Measurements from ENCODE around the gene DIP2C.
"Not testable (repeated sequence)": the region's sequence is repeated elsewhere in the genome, so short reads cannot be mapped to it uniquely, and the experiment has no call there.

The DIP2C gene

GRCh38 chr10:338171-339037, 351.1 kb downstream of the DIP2C start:
- no peak for DNase-seq

- no peak for DNase-seq
Measured at GRCh38 chr10:336247-336646, 353.2 kb downstream of the DIP2C start.

GRCh38 chr10:335151-335800, 354.2 kb downstream of the DIP2C start:
- DNase-seq = no peak

DNA sequence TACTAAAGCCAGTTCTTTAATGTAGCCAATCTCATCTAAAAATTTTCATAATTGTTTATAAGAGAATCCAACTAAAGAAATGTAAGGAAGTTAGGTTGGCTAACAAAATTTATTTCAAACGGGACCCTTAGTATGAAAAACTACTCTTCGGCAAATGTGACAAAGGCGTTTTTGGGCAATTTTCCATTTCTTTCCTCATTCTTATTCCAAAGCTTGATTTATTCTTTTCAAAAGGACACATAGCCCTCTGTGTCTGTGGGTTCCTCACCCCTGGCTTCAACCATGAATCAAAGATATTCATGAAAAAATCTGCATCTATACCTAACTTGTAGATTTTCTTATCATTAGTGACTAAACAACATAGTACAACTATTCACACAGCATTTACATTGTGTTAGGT, 358.3 kb downstream of the DIP2C start:
- DNase-seq = no peak

GRCh38 chr10:329361-330099, 359.9 kb downstream of the DIP2C start:
- peak; percentile 36 to 47 for DNase-seq

- no peak for DNase-seq
Measured at GRCh38 chr10:327889-328852, 361.3 kb downstream of the DIP2C start.

GRCh38 chr10:326894-327635, 362.4 kb downstream of the DIP2C start:
- no peak for DNase-seq

DNA sequence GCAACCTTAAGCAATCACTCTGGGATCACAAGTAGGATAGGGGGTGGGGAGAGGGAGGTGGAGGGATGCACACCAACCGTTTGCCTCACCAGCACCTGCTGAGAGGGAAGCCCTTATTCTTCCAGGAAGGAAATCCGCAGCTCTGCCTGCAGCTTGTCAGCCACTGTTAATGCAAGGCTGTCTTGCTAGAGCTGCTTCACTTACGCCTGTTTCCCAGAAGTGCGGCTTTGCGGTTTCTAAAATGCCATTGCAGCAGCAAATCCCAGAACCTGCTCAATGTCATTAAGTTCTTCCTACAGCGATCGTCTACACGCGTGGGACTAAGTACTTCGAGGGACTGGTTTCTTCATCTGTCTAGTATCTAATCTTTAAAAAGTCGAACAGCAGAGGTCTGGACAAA, 363.1 kb downstream of the DIP2C start:
- no peak for DNase-seq

- DNase-seq = no peak
Measured at GRCh38 chr10:325282-325681, 364.2 kb downstream of the DIP2C start.

DNA sequence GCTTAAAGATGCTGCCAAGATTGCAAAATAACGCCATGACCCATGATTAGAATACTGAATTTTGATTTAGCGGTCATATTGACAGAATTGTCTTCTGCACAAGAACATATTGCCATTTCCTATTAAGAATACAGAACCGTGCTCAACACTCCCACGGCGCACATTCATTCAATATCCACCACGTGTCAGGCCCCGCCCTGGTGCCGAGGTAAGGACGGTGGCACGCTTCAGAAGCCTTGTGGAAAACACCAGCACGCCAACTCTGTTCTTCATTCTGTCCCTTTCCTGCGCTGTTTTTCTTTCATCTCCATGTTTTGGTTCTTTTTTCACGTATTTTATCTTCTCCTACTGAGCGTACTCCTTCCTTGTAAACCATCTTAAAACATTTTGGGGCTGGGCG, 364.9 kb downstream of the DIP2C start:
- DNase-seq = no peak

- peak; percentile 54 to 65 for DNase-seq
Measured at GRCh38 chr10:323651-324293, 365.7 kb downstream of the DIP2C start.

- not testable (repeated sequence) for DNase-seq
Measured at GRCh38 chr10:323046-323445, 366.4 kb downstream of the DIP2C start.

DNA sequence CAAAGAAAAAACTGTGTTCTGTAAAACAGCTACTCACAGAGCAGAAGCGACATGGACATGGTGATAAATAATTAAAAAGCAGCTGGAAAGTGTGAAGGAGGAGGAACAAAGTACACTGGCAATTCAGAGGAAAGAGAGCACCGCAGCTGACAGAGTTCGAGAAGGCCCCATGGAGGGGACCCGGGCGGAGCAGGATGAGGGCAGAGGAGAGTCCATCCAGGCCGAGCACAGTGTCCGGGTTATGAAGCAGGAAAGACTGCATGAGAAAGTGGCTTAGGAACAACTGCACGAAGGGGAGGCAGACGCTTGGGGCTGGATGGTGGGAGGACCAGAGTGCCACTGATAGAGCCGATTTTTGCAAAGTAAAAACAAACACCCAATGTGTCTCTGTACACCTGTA, 368.7 kb downstream of the DIP2C start:
- DNase-seq = no peak

DNA sequence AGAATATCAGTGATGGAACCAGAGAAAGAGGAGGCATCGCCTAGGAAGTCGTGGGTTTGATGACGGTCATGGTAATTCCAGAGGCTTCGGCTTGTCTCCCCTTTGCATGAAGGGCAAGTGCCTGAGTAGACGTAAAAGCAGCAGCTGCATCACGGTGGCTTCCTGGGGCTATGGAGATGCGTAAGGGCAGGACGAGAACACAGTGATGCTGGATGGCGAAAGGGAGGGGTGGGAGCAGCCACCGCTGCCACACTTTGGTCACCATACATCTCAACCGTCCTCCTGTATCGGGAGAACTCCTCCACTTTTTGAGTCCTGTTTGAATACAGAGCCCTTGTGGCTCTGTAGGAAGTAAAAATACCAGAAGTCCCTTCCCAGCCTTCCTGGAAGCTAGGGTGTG, 371.5 kb downstream of the DIP2C start:
- no peak for DNase-seq

GRCh38 chr10:317271-317769, 372.1 kb downstream of the DIP2C start:
- peak in 1 of 2 experiments; percentile 26 for DNase-seq

GRCh38 chr10:316390-316789, 373.1 kb downstream of the DIP2C start:
- no peak for DNase-seq

GRCh38 chr10:314871-315270, 374.6 kb downstream of the DIP2C start:
- no peak for DNase-seq

GRCh38 chr10:314381-314780, 375.1 kb downstream of the DIP2C start:
- DNase-seq = no peak

- no peak for DNase-seq
Measured at GRCh38 chr10:311901-312665, 377.4 kb downstream of the DIP2C start.

DNA sequence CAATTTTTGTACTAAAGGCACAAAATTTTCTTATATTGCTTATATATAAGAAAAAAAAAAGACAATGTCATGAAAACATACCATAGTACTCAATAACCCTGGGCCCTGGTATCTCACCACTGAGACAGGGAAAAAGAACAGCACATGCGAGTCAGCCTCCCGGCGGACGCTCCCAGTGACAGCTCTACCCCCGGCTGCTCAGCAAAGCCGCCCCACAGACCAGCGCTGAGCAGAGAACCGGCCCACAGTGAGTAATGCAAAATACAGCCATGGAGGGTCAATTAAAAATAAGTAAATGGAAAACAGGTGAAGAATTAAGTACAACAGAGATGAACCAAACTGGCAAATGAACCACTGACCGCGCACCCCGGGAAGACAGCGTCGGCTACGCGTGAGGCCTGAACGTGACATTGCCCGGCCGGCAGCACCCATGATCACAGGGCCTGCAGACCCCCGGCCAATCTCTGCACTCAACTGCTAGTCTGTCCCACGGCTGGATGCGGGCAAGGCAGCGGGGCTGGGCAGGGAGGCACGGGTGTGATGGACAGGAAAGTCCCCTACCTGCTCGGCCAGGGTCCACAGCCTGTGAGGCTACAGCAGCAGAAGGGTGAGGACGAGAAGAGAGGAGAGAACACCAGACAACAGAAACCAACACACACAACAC, 378.4 kb downstream of the DIP2C start:
- no peak for DNase-seq

Data from activated CD4-positive, alpha-beta T cell treated with anti-CD3 and anti-CD28 coated beads, Interleukin-2, amount 50 U/mL, for 48 hours (primary cell).